GM21723 (cell line): Measurements from ENCODE around the gene JAKMIP1.

Source experiments
- ATAC-seq: cut with Tn5 transposase; IDR thresholded peaks from one replicate; pipeline ENCODE4 v1.9.1; 2021; ENCODE audit warnings: mild to moderate bottlenecking, moderate library complexity; ENCODE audit not compliant: unreplicated experiment

Gene JAKMIP1

DNA sequence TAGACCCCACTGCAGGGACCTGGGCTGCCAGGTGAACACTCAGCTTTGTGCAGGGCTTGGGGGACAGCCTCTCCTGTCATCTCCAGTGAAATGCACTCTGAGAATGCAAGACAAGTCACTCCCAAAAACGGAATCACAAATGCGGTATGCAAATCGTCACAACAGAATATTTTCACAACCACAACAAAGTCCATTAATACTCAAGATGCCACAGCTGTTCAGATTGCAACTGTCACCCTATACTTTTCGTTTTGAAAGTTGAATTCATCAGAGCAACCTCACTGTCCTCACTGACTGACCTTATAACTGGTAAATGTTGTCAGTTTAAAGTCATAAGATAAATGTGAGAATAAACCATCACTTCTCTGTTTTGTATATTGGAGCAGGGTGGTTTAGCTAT, 16.6 kb downstream of the JAKMIP1 start:
- ATAC-seq = peak; percentile 52

DNA sequence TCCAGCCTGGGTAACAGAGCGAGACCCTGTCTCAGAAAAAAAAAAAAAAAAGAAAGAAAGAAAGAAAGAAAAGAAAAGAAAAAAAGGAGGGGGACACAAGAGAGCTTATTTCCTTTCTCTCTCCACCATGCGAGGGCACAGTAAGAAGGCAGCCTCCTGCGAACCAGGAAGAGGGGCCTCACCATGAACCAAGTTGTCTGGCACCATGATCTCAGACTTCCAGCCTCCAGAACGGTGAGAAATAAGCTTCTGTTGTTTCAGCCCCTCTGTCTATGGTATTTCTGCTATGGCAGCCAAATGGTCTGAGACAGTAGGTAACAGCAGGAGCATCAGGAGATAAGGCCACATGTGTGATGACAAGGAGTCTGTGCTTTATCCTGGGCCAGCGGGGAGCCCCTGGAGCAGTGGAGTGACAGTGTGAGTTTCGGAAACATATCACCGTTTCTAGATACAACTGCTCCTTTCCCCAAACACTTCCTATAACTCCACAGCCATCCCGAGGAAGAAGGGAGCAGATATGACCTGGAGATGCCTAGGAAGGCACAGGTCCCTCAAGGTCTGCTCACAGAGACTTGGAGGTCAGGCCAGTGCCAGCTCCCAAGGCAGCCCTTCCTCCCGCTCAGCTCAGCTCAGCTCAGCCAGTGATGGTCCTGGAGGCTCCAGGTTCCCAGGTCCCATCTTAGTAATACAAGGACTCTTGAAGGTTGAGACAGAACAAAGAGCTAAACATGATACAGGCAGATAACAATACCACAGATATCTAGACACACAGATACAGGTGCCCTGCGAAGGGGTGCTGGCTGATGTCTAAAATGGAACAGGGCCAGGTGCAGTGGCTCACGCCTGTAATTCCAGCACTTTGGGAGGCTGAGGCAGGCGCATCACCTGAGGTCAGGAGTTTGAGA, 17.7 kb downstream of the JAKMIP1 start:
- ATAC-seq = no peak

DNA sequence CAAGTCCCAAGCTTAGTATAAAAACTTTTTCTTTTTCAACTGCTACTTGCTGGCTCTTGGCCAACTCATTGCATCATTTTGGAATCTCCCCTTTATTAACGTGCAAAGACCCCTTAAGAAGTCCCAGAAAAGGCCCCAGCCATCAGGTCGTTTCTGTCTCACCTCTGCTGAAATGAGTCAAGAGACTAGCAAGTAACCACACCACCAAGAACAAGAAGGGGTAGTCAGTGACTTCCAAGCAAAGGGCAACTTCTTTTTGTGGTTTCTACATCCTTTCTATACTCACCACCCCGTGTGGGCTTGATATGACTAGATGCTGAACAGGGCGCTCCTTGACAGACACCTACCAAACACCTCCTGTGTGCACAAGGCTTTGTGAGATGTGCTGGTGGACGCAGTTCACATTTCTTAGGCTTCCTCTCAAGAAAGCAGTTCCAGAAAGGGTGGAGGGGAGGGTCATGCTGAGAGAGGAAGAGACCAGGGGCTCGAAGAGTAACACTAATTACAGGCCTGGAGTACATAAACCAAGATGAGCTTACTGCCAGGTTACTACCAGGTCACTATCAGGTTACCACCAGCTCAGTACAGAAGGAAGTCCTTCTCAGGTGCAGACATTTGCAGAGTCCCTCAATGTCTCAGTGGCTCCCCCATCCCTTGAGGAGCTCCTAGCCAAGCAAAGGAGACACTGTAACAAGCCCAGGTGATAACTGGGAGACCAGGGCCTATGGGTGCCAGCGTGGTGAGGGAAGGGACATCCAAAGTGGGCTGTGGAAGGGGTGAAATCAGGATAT, 19.3 kb downstream of the JAKMIP1 start:
- peak; percentile 81 for ATAC-seq

DNA sequence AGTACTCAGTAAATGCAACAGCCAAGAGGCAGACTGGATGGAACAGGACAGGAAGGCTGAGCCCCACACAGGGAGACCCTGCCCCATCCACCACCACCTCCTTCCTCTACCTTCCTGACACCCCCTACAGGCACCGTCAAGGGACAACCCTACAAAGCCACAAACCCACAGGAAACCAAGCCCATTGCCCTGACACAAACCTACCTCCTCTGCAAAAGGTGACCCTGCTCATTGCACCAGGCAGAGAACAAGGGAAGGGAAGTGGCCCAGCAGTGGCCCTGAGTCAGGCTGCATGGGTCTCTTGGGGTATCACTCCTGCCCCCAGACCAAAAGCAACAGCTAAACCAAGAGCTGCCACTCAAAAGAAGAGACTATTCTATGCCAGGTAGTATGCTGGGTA, 21.0 kb downstream of the JAKMIP1 start:
- no peak for ATAC-seq

DNA sequence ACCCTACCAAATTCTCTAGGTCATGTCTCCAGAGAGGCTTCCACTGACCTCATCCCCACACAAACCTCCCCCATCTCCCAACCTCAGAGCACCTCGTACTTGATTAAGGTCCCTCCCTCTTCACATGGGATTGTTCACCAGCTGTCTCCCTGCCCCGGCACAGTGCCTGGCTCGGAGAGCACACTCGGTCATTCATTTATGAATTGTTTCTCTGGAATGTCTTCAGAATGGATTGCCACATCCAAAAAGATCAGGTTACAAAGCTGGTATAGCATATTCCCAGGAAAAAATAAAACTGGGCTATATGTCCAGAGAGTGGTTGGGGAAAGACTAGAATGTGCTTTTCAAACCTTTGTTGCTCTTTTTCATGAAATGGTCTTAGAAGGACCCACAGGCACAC, 21.6 kb downstream of the JAKMIP1 start:
- no peak for ATAC-seq

DNA sequence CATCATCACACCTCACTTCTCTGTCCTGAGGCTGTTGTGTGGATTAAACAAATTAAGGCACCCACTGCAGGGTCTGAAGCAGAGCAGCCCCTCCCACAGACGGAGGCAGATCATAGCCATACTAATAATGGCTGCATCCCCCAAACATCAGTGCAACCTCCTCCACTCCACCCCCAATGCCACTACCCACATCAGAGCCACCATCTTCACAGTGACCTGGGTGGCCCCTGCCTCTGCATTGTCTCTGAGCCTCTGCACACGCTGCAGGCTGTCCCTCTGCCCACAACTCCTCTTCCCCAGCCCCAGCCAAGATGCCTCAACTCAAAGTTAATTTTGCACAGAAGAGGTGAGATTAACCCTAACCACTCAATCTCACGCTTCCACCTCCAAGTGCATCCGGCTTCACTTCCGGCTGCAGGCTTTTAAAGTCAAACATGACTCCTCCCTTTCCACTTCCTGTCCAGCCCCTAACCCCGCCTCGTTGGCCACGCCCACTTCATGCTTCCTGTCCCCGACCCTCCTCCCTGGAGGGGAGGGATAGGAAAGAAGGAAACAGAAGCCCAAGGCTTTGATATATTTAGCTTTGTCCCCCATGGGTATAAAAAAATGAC, 22.7 kb downstream of the JAKMIP1 start:
- ATAC-seq = no peak

DNA sequence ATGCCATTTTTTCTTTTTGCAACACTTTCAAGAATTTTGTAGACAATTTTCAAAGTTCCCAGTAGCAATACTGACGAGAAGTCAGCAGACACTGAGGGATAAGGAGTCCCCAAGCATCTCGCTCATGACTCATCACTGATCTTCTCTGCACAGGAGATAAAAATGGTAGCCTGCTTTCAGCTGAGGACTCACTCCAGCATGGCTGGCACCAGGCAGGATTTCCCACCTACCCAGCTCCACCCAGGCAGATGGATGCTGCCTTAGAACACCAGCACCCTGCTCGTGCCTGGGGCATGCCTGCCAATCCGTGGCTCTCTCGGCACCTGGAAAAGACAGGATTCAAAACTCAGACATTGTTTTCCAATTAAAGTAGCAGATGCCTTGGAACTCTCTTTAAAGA, 24.9 kb downstream of the JAKMIP1 start:
- no peak for ATAC-seq

DNA sequence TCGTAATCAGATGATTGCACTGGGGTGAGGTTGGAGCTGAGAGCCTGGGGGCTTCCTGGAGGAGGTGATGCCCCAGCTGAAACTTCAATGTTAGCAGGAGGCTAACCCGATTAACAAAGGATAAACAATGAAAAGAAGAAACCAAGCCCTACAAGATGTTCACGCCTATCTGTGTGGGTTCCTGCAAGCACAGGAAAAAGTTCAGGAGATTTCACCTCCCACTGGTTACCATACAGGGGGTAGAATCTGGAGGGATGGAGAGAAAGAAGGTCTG, 27.5 kb downstream of the JAKMIP1 start:
- ATAC-seq = no peak

DNA sequence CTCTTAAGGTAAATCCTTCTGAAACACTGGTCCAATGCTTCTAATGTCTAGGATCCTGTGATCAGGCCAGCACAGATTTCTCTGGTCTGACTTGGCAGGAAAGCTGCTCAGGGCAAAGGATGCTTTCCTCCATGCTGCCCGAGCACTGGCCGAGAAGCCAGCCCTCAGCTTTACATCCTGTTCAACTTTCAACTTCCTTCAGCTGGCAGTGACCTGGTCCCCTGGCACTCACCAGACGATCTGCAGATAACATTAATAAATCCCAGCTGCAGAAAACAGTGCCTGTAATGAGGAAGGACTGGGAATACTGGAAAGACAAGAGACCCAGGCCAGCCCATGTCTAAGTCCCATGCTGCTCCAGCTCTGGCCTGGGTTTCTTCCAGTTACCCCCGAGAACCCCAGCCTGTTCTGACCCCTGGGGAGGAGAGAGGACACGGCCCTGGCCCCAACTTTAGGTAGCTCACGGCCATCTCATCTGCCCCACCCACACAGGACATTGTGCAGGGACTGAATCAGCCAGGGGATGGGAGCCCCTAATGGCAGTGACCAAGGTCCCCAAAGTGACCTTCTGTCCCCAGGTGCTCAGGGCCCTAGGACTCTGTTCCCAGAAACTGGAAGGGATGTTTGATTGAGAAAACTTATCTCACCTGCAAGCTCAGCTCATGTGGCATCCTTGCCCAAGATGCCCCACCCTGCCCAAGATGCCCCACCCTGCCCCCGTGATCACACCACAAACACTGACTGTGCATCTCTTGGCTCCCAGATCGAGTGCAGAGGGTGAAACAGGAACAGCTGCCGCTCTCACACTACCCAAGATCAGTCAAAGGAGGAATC, 28.0 kb downstream of the JAKMIP1 start:
- ATAC-seq = no peak

DNA sequence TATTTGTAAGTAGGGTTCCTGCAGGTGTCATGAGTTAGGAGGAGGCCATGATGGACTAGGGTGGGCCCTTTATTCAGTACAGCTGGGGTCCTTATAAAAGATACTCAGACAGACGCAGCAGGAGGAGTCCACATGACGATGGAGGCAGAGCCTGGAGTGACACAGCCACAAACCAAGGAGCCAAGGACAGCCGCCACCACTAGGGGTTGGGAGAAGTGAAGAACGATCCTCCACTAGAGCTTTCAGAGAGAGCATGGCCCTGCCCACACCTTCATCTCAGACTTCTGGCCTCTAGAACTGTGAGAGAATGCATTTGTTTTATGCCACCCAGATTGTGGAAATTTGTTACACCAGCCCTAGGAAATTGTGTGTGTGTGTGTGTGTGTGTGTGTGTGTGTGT, 31.1 kb downstream of the JAKMIP1 start:
- ATAC-seq = no peak

DNA sequence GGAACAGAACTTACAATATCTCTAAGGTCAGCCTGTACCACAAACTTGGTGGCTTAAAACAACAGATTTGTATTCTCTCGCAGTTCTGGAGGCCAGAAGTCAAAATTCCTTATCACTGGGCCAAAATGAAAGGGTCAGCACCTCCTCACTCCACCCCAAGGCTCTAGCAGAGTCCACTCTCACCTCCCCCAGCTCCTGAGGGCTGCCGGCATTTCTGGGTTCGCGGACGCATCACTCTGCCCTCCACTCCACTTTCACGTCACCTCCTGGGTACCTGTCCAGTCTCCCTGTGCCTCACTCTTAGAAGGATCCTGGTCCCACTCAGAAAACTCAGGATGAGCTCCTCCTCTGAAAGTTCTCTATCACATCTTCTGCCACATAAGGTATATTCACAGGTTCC, 34.6 kb downstream of the JAKMIP1 start:
- no peak for ATAC-seq

DNA sequence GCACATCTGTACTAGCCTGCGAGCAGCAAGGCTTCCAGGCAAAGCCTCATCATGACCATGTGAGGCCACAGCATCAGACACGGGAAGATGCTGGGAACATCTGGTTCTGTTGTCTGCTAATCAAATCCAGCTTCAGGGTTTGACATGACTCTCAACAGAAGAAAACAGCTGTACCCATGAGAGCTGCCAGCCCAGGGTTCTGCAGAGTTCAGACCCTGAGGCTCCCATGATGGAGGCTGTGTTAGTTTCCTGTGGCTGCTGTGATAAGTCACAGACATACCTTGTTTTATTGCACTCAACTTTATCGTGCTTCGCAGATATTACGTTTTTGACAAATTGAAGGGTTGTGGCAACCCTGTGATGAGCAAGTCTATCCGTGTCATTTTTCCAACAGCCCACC, 37.5 kb downstream of the JAKMIP1 start:
- no peak for ATAC-seq

DNA sequence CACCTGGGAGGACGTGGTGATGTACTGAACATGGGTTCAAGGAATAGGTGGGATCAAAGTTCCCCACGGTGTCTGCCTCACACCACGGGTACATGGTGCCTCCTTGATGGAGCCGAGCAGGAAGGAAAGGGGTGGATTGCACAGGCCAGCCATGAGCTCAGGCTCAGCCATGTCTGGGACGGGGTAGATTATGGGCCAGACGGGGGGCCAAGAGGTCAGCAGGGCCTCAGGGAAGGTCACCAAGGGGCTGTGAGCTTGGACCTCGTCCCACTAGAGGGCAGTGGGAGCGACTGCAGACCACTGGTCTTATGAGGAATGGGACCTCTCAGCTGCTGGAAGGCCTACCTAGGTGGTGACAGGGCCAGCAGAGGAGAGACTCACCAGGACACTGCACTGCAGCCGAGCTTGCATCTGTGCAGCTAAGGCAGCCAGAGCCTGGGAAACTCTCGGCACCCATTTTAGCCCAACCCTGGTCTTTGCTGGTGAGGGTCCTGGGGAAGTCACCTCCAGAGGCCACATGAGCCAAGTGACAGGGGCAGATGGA, 38.4 kb downstream of the JAKMIP1 start:
- no peak for ATAC-seq

DNA sequence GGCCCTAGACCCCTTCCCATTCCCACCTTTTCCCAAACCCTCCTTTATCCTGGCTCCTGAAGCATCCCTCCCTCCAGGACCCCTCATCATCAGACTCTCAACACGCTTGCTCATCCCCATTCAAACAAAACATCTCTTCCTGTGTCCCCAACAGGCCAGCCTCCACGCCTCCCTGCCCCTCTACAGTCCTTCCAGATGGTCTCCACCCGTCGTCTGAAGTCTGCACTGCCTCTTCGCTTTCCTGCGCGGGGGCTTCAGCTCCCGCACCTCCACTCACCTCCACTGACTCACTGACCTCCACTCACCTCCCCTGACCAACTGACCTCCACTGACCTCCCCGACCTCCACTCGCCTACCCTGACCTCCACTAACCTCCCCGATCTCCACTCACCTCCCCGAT, 39.8 kb downstream of the JAKMIP1 start:
- ATAC-seq = no peak

DNA sequence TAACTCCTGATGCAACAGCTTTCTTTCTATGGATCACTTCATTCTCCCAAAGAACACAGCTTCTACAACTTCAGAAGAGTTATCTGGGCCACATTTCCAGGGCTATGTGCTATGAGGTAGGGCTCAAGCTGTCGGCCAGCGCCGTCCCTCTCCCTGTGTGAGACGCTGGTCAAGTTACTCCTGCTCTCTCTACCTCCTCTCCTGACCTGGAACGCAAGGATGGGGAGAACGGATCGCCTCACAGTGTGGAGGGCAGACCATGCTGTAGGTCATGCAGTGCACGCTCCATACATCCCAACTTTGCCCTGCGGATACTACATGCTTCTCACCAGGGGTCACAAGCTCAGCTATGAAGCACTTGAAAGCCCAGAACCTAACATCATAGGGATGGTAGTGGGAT, 42.4 kb downstream of the JAKMIP1 start:
- no peak for ATAC-seq

DNA sequence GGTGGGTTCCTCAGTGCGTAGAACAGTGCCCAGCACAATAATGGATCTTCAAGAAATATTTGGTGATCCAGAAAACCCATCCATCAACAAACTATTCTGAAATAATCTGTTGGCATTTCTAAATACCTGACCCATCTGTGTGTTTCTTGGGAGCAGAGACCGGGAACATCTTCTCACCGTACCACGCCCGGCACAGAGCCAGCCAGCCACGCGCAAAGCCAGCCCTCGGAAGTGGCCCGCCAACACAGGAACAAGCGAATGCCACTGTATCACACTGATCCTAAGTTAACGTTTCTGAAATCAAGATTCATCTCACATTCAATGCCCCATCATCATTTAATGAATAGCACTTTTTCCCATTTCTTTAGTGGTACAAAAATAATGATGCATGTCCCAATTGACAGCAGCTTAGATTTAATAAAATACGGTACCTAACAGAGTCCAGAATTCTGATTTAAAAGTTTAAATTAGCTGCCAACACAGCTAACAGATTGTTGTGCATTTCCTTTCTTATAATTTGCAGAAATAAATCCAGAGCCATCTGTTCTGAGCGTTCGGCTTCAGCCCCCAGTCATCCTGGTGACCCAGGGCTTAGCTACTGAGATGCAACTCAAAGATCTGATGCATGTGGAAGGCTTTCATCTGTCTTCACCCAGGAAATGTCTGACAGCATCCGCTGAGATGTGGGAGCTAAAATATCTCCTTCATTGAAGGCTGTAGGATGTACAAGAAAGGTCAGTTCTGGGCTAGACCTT, 44.2 kb downstream of the JAKMIP1 start:
- ATAC-seq = no peak

DNA sequence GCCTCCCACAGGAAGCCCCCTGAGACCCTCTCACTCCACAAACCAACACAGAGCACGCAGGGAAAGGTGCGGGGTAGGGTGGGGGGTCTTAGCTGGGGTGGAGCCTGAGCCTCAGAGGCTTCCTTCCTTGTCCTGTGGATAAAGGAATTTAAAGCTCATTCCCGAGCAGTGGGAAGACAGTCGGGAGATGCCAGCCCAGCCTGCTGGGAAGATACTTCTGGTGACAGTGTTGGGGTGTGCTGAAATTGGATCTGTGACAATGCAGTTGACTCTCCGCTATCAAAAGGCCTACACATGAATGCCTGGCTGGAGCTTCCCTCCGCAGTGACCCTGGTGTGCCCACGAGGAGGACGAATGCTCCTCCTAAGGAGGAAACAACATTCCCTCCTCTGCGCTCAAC, 45.5 kb downstream of the JAKMIP1 start:
- no peak for ATAC-seq

DNA sequence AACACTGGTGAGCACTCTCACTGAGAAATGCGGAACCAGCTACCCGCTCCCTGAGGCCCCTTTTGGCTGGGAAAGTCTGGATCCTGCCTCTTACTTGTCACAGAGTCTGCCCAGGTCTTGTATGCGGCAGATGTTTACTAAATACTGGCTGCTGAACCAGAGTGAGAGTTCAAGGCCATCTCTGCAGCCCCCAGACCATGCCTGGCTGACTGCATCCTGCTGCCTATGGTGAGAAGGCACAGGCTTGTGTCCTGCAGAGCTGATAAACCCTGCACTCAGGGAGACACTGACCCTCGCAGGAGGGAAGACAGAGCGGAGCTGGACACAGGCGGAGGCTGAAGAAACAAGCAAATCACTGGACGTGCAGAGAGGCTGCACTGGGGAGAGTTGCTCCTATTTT, 46.5 kb downstream of the JAKMIP1 start:
- ATAC-seq = no peak

DNA sequence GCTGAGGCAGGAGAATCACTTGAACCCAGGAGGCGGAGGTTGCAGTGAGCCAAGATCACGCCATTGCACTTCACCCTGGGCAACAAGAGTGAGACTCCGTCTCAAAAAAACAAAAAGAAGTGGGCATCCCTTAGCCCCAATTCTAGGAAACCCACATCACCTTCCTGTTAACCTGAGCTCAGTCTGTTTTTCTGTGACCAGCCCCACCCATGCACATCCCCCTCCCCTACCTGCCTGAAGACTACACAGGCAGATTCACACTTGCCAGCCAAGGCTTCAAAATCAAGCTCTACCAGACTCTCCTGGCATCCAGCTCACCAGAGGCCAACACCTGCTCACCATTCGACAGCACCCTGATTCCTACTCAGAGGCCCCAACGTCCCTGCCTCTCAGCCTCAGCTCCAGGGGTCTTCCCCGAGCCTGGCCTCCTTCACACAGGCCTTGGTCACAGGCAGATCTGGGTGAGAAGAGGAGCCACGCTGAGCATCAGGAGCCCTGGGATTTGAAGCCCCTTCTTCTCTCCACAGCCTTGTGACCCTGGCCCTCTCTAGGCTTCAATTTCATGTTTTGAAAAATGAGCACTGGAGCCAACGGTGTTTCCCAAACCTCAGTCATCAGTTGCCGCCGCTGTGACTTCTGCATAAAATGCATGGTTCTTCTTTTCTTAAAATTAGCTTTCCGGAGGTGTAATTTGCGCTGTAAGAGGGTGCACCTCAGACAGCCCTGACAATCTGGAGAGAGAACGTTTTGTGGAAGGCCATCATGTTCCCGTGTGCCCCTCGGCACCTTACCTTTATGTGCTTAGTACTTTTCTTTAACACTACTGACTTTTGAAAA, 47.3 kb downstream of the JAKMIP1 start:
- ATAC-seq = no peak
